Endothelial cell of umbilical vein (primary cell): ENCODE data around the gene NT5C. TPM values are rescaled to one million over a fixed set of nuclear protein-coding genes. Genes with fewer than 3 reads are reported as not detected.

Experiments used
- BruUV-seq: library from RNA; stranded (reverse); fragments of 400-500 nt; replicated peaks from 2 replicates; lab custom pipeline; 2021; lab: Mats Ljungman, UMichigan
- CTCF ChIA-PET: fragments of 300-600, 350-600 bp; sonication (Branson Sonifier 250); formaldehyde crosslinking; loops from one replicate; lab custom pipeline; 2021; ENCODE audit warnings: antibody characterized with exemption, inconsistent platforms; lab: Charles Lee
- POLR2A ChIA-PET: fragments of 300-600, 350-600 bp; sonication (Branson Sonifier 250); formaldehyde crosslinking; loops from one replicate; lab custom pipeline; 2021; ENCODE audit warnings: antibody characterized with exemption, inconsistent platforms; lab: Charles Lee
- DNase-seq: peaks from one replicate; pipeline ENCODE4 v3.0.0-alpha.2; 2011; ENCODE audit warnings: low read depth, low spot score
- FAIRE-seq: peaks from 2 replicates; lab custom pipeline; 2011; peaks lifted over from hg19 to GRCh38; lab: Jason Lieb, UNC
- H2AFZ ChIP-seq: 2 replicates; pipeline ENCODE4 v1.6.0; 2012; ENCODE audit warnings: low read depth, low read length, control low read depth, inconsistent platforms
- H3K27ac ChIP-seq: 2 replicates; pipeline ENCODE4 v1.5.1; 2011; ENCODE audit warnings: low read depth, mild to moderate bottlenecking, control low read depth, low read length, moderate library complexity; ENCODE audit not compliant: insufficient read depth
- H3K27me3 ChIP-seq, 2 experiments: 2 replicates each; pipeline versions ENCODE4 v1.6.0 to v1.6.1; 2011; ENCODE audit warnings: low read length in 2 of 2, mixed read lengths in 1 of 2; ENCODE audit not compliant: control insufficient read depth in 2 of 2, insufficient read depth in 2 of 2
- H3K36me3 ChIP-seq, 2 experiments: 2 replicates in 1 of 2; 3 replicates in 1 of 2; pipeline ENCODE4 v1.5.1; 2011; ENCODE audit warnings: low read length in 2 of 2, mild to moderate bottlenecking in 1 of 2, moderate library complexity in 1 of 2; ENCODE audit not compliant: control insufficient read depth in 2 of 2, insufficient read depth in 2 of 2; ENCODE audit errors: extremely low read depth in 1 of 2
- H3K4me1 ChIP-seq: 3 replicates; pipeline ENCODE4 v1.5.1; 2011; ENCODE audit warnings: mild to moderate bottlenecking, low read length; ENCODE audit not compliant: control insufficient read depth, insufficient read depth; ENCODE audit errors: extremely low read depth
- H3K4me2 ChIP-seq: 2 replicates; pipeline ENCODE4 v1.6.1; 2011; ENCODE audit warnings: low read length, control low read depth, mixed read lengths; ENCODE audit not compliant: insufficient read depth
- H3K4me3 ChIP-seq, 3 experiments: fragments of 200-600 bp in 1 of 3; sonication (generic), shearing (Covaris generic) in 1 of 3; replicated peaks in 1 of 3; 2 replicates each; pipeline ENCODE4 v1.5.1; 2011 to 2016; ENCODE audit warnings: control low read depth in 3 of 3, low read length in 3 of 3, mild to moderate bottlenecking in 2 of 3, inconsistent platforms in 1 of 3, low read depth in 1 of 3, moderate library complexity in 1 of 3; ENCODE audit not compliant: insufficient read depth in 1 of 3
- H3K79me2 ChIP-seq: 2 replicates; pipeline ENCODE4 v1.6.0; 2012; ENCODE audit warnings: low read length, inconsistent platforms; ENCODE audit not compliant: control insufficient read depth, insufficient read depth
- H3K9ac ChIP-seq: replicated peaks from 2 replicates; pipeline ENCODE3; 2011; ENCODE audit warnings: low read length, control low read depth; ENCODE audit not compliant: insufficient read depth; ENCODE audit errors: extremely low read depth
- H3K9me1 ChIP-seq: replicated peaks from 3 replicates; pipeline ENCODE4 v1.6.0; 2011; ENCODE audit warnings: mild to moderate bottlenecking, low read length; ENCODE audit not compliant: control insufficient read depth, insufficient read depth; ENCODE audit errors: extremely low read depth
- H3K9me3 ChIP-seq: replicated peaks from 2 replicates; pipeline ENCODE4 v1.5.1; 2012; ENCODE audit warnings: low read length, inconsistent platforms; ENCODE audit not compliant: control insufficient read depth, insufficient read depth
- H4K20me1 ChIP-seq: replicated peaks from 2 replicates; pipeline ENCODE3; 2011; ENCODE audit warnings: mild to moderate bottlenecking, low read length; ENCODE audit not compliant: control insufficient read depth, insufficient read depth; ENCODE audit errors: extremely low read depth
- CTCF ChIP-seq, 2 donors: IDR thresholded peaks; 1 replicate in 1 of 2; 2 replicates in 1 of 2; pipeline ENCODE4 v1.5.1; 2011; ENCODE audit warnings: low read length in 2 of 2, mild to moderate bottlenecking in 2 of 2, moderate library complexity in 2 of 2, control low read depth in 1 of 2, inconsistent platforms in 1 of 2, low read depth in 1 of 2; ENCODE audit not compliant: insufficient read depth in 1 of 2; ENCODE audit errors: extremely low read depth in 1 of 2
- EZH2 ChIP-seq: IDR thresholded peaks from 2 replicates; pipeline ENCODE4 v1.6.1; 2012; ENCODE audit warnings: borderline replicate concordance, low read depth, mild to moderate bottlenecking, moderate library complexity, low read length, inconsistent platforms; ENCODE audit not compliant: severe bottlenecking
- FOS ChIP-seq: IDR thresholded peaks from 2 replicates; pipeline ENCODE4 v1.6.1; 2011; ENCODE audit warnings: mild to moderate bottlenecking, low read length, moderate library complexity, borderline replicate concordance; ENCODE audit not compliant: insufficient read depth
- GATA2 ChIP-seq: IDR thresholded peaks from 2 replicates; pipeline ENCODE4 v1.7.0; 2011; ENCODE audit warnings: low read depth, mild to moderate bottlenecking, moderate library complexity, mixed read lengths, low read length; ENCODE audit not compliant: insufficient read length, insufficient read depth
- JUN ChIP-seq: IDR thresholded peaks from 2 replicates; pipeline ENCODE4 v1.6.1; 2011; ENCODE audit warnings: borderline replicate concordance, low read depth; ENCODE audit not compliant: insufficient read length, insufficient read depth
- MYC ChIP-seq: IDR thresholded peaks from one replicate; pipeline ENCODE4 v1.6.1; 2011; ENCODE audit warnings: mild to moderate bottlenecking, low read depth, low read length
- POLR2A ChIP-seq: IDR thresholded peaks from 2 replicates; pipeline ENCODE4 v1.6.1; 2012; ENCODE audit warnings: low read depth, mild to moderate bottlenecking, control low read depth, low read length
- POLR2AphosphoS5 ChIP-seq: IDR thresholded peaks from 2 replicates; pipeline ENCODE4 v1.6.1; 2012; ENCODE audit warnings: low read depth, mild to moderate bottlenecking, control low read depth, low read length, moderate library complexity; ENCODE audit not compliant: insufficient read depth
- dilution Hi-C: fragments of 300-500 bp; cut with MboI; formaldehyde crosslinking; loops from one replicate; pipeline ENCODE4 v1.15.0; 2019; ENCODE audit warnings: low sequenced_read_pairs; ENCODE audit not compliant: extremely low pct_ligation_motif_present
- intact Hi-C: fragments of 100-400 bp; cut with micrococcal nuclease; formaldehyde crosslinking; loops from one replicate; pipeline ENCODE4 v1.10.0; 2022
- polyA plus RNA-seq, 4 experiments: library from polyadenylated mRNA; depleted of rRNA in 3 of 4; stranded (reverse) in 3 of 4; unstranded in 1 of 4; fragments of >200 nt; gene quantifications; 2 replicates each; pipeline versions ENCODE4 v1.2.1 to v1.2.3, GENCODE V29; 2011 to 2012; ENCODE audit warnings: missing spikeins in 1 of 4
- total RNA-seq: library from RNA; stranded (reverse); gene quantifications from 2 replicates; pipeline ENCODE4 v1.2.3, GENCODE V29; 2021
- TF ChIP-seq, protein P1 (sequence below): IDR thresholded peaks from 2 replicates; pipeline ENCODE4 v1.6.1; 2011; ENCODE audit not compliant: insufficient read depth, insufficient read length

The NT5C gene
- total and polyA plus RNA-seq, 2 donors (not counting 3 experiments of a cell fraction or from before 2014, with no cell fraction given): 29.1 to 39.2 TPM

DNA sequence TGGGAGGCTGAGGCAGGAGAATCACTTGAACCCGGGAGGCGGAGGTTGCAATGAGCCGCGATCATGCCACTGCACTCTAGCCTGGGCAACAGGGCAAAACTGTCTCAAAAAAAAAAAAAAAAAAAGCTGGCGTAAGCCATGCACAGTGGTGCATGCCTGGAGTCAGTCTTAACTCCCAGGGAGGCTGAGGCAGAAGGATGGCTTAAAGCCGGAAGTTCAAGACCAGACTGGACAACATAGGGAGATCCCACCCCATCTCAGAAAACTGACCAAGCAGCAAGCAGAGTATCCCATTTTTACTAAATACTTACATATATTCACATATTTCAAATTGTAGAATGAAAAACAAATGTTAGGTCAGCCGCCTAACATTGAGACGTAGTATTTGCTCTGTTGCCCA, 4.6 kb downstream of the NT5C start:
- H3K79me2 ChIP-seq: peaks cover 5% of the 10 kb centered on the region
- H3K9ac ChIP-seq: no peak overlapping the region
- FAIRE-seq: no peak
- peaks cover 2 to 8% of the 10 kb centered on the region in 2 experiments for H3K36me3 ChIP-seq
- TF ChIP-seq EZH2 (no peak), CTCF (IDR thresholded peaks at IDR 0.05; ENCODE audit: extremely low read depth in 1 of 2, insufficient read depth in 1 of 2, low read depth in 1 of 2, low read length in 2 of 2) (no peak), MYC (no peak), GATA2 (no peak), JUN (no peak), POLR2AphosphoS5 (no peak), FOS (no peak), POLR2A (no peak)
- TF ChIP-seq, protein P1, sequence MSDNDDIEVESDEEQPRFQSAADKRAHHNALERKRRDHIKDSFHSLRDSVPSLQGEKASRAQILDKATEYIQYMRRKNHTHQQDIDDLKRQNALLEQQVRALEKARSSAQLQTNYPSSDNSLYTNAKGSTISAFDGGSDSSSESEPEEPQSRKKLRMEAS: no peak
- ChIA-PET POLR2A (no interaction called here), CTCF (interaction anchor here (0.6 to 6.0 kb wide), 3 partner anchors 11 to 45 kb away, joined by 3 to 88 read pairs (median 3); no protein-coding TSS in a partner anchor)
- no TSS peak for BruUV-seq
- peaks cover 26% of the 10 kb centered on the region for H3K4me1 ChIP-seq
- H4K20me1 ChIP-seq: no peaks in the 10 kb centered on the region
- dilution Hi-C loops (no loop called here), intact Hi-C loops (no loop called here)
- H2AFZ ChIP-seq: no peak overlapping the region
- no peak overlapping the region for H3K4me2 ChIP-seq
- H3K4me3 ChIP-seq: no peak overlapping the region
- no peak for DNase-seq
- H3K9me1 ChIP-seq: no peaks in the 10 kb centered on the region
- no peaks in the 10 kb centered on the region for H3K27me3 ChIP-seq
- H3K27ac ChIP-seq: no peak overlapping the region
- no peaks in the 10 kb centered on the region for H3K9me3 ChIP-seq
